Measurements from ENCODE around the gene EIF1B.

The EIF1B gene

DNA sequence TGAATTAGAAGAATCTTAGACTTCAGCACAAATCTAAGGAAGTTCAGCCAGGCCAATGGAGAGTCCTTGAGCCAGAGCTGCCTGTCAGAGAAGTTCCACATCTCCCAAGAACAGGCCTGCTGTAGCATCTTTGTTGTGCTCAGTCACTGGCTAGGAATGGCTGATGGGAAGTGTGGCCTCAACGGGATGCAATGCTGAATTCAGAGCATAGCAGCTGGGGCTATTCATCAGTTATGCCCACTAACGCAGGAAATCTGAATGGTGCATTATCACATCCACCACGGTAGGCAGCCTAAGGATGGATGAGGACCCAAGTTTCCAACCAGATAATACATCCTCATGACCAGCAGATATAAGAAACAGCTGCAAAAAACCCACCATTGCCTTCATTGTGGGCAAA, 3.2 kb upstream of the EIF1B start:
- in situ Hi-C loops (cut with MboI; ENCODE audit: low pct_unique_long_range_greater_than_20kb, low sequenced_read_pairs), result loop anchor here (25.0 kb wide), 1 partner anchor 119 kb away; no protein-coding TSS in a partner anchor

DNA sequence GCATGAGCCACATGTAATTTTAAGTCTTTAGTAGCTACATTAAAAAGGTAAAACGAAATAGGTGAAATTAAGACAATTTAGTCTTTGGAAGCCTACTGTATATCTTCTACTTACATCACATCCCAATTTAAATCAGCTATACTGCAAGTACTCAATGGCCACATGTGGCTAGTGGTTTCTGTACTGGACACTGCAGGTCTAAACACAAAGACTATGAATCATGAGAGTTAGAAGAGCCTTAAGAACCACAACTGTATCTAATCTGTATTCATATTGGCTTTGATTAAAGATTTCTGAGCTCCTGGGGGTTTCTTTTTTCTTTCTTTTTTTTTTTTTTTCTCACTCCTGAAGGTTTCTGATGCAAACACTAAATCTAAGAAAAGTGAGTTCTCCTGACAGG, 2.3 kb upstream of the EIF1B start:
- no peak for DNase-seq
- in situ Hi-C loops (cut with MboI; ENCODE audit: low pct_unique_long_range_greater_than_20kb, low sequenced_read_pairs), result loop anchor here (25.0 kb wide), 1 partner anchor 120 kb away; no protein-coding TSS in a partner anchor

More for the DNA sequence above, 3.2 kb upstream of the EIF1B start:
- no peak for DNase-seq

DNA sequence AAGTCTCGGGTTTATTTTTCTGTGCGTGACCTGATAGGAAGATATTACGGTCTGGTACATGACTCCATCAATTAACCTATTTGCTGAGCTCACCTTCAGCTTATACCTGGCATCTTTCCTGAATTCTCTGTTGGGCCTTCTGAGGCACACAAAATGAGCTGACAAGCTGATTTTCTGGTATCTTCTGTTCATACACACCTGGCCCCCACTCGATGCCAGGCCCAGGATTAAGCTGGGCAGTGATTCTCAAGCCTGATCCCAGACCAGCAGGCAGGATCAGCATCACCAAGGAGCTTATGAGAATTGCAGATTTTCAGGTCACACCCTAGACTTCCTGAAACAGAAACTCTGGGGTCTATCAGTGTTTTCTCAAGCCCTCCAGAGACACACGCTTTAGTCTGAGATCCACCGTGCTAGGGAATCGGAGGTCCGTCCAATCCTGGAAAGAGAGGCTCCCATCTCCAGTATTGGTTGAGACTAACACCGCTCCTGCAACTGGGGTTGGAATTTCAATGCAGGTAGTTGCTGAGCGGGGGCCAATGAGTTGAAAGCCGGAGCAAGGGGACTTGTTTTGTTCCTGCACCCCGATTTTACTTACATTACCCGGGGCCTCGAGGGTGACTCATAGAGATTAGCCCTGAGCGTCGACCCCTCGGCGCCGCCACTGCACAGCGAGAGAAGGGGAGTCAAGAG, 636 bp upstream of the EIF1B start:
- DNase-seq, result no peak
- in situ Hi-C loops (cut with MboI; ENCODE audit: low pct_unique_long_range_greater_than_20kb, low sequenced_read_pairs), result loop anchor here (25.0 kb wide), 1 partner anchor 122 kb away; no protein-coding TSS in a partner anchor

DNA sequence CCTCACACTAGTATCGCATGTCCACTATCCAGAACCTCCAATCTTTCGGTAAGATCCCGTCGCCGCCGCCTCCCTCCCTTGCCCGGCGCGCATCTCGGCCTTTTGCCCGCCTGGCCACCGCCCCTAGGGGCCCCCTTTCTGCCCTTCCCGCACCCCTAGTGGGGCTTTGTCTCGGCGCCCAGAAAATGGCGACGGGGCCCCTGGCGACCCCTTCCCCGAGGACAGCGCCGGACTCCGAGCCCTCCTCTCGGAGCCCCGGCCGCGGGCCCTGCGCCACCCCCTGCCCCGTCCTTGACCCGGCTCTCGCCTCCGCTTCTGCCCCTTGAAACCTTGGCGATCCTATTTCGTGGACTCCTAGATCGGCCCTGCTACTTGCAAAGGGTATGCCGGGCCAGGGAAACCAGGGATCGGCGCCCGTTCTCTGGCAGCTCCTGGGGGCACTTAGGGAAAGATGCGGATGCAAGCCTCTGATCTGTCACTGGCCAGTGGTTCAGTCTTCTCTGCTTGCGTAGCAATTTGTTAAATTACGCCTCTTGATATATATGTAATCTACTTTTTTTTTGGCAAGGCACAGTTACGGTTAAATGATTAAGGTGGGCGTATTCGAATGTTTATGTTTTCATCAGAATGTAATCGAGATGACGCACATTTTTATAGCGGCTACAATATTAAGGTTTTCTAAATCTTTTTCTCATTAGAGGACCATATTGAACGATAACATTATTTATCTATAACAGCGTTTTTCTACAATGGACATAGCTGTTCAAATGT, 603 bp downstream of the EIF1B start:
- DNase-seq, result no peak
- in situ Hi-C loops (cut with MboI; ENCODE audit: low pct_unique_long_range_greater_than_20kb, low sequenced_read_pairs), result loop anchor here (25.0 kb wide), 1 partner anchor 123 kb away; no protein-coding TSS in a partner anchor

DNA sequence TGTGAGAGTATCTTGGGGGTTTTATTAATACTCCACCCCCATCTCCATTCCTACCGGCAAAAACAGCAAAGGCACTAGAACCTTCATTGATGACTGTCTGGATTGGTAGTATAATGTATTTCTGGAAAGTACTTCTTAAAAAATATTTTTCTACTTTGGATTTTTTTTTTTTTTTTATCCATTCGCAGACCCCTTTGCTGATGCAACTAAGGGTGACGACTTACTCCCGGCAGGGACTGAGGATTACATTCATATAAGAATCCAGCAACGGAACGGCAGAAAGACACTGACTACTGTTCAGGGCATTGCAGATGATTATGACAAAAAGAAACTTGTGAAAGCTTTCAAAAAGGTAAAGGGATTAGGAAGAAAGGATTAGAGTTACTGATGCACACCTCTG, 1.2 kb downstream of the EIF1B start:
- in situ Hi-C loops (cut with MboI; ENCODE audit: low pct_unique_long_range_greater_than_20kb, low sequenced_read_pairs), result loop anchor here (25.0 kb wide), 1 partner anchor 123 kb away; no protein-coding TSS in a partner anchor
- DNase-seq, result peak; percentile 10

DNA sequence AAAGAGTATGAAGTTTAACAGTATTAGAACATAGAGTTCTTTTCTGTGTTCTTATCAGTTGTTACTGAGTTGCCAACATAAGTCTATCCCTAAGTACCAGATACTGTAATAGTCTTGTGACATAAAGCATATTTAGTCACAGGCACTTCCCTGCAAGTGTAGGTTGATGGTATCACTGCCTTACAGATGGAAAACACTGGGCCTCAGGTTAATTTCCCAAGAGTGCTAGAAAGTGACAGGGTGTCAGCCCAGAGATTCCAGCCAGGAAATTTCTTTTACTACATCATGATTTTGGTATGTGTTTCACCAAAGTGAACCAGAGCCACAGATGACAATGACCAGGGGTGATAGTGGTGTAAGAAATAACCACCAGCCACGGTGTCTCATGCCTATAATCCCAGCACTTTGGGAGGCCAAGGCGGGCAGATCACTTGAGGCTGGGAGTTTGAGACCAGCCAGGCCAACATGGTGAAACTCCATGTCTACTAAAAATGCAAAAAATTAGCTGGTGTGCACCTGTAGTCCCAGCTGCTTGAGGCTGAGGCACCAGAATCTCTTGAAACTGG, 3.2 kb downstream of the EIF1B start:
- in situ Hi-C loops (cut with MboI; ENCODE audit: low pct_unique_long_range_greater_than_20kb, low sequenced_read_pairs), result loop anchor here (25.0 kb wide), 1 partner anchor 125 kb away; no protein-coding TSS in a partner anchor

DNA sequence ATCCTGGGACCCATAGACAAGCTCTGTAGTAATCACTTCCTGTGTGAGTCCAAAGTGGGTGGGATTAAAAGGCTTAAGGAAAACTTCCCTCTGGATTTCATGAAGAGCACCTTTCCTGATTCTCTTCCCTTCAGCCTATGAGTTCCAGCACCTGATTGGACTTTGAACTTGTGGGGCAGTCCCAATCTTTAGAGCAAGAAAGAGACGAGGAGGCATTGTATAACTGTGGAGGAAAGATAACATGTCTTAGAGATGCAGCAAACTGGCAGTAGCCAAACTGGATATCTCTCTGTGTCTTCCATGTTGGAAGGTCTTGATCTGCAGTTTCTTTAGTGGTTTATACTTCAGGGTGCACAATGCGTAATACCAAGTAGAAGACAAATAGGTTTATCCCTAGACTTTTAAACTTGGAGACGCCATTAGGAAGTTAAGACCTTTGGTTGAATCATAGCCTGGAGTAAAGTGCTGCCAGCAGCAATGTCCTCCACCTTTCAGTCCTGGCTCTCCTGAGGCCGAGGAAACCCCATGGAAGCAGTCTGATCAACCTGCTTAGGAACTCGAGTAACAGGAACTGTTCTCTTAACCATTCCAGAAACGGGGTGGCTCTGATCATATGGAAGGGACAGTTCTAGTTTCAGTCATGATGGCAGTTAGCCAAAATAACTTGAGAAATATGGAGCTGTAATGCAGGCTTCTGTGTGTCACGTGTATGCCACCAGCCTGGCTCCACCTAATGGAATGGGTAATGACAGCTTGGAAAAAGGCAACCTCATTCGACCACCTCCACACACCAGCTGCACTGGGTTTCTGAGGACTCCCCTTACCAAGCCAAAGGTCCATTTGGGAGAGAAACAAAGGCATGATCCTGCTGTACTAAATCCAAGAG, 4.7 kb downstream of the EIF1B start:
- in situ Hi-C loops (cut with MboI; ENCODE audit: low pct_unique_long_range_greater_than_20kb, low sequenced_read_pairs), result loop anchor here (25.0 kb wide), 1 partner anchor 127 kb away; no protein-coding TSS in a partner anchor
- DNase-seq, result no peak

More for the DNA sequence above, 3.2 kb downstream of the EIF1B start:
- DNase-seq, result no peak

DNA sequence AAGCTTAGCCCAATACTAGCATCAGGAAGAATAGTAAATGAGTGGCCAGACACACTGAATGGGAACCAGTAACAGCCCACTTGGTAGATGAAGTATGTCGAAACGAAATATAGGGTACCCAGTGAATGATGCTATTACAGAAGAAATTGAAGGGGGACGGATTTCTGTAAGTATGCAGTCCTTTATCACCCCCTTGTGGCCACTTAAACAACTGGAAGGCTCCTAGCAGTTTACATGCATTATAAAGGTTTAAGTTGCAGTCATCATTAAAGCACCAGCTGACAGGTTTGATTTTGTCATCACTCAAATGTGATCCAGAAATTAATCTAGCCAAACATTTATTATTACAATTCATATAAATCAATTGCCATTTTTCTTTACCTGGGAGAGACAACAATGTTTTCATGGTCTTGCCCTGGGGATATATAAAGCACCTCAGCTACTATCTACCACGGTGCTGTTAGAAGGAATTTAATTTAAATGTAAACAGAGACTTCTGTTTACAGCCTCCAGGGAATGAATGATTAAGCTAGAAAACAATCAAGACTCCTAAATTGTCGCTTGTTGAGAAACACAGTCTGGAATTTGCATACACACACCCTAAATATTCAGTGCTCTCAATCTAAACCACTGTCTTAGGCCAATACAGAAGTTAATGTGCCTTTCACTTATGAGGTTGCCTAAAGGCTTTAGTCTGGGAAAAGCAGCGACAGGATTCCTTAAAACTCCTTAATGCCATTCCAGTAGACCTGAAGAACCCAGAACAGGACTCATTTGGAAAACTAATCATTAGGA, 7.8 kb downstream of the EIF1B start:
- in situ Hi-C loops (cut with MboI; ENCODE audit: low pct_unique_long_range_greater_than_20kb, low sequenced_read_pairs), result loop anchor here (25.0 kb wide), 1 partner anchor 130 kb away; no protein-coding TSS in a partner anchor
- DNase-seq, result peak; percentile 71

DNA sequence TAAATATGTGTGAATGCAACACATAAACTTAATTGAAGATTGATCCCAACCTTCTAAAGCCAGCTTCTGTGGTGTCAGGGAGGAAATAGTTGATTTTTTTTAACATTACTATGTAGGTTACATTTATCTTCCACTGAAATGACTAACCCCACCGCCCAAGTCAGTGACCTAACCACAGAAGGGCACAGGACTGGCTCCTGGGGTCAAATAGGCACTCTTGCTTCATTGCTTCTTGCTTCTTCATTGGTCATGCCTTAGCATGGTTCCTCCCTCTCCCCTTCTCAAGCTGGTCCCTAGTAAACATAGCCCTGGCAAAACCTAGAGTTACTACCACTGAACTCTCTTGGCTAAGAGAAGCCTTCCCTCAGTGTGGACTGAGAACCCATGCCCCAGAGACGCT, 12.3 kb downstream of the EIF1B start:
- no peak for DNase-seq
- in situ Hi-C loops (cut with MboI; ENCODE audit: low pct_unique_long_range_greater_than_20kb, low sequenced_read_pairs), result loop anchor here (25.0 kb wide), 1 partner anchor 135 kb away; no protein-coding TSS in a partner anchor

DNA sequence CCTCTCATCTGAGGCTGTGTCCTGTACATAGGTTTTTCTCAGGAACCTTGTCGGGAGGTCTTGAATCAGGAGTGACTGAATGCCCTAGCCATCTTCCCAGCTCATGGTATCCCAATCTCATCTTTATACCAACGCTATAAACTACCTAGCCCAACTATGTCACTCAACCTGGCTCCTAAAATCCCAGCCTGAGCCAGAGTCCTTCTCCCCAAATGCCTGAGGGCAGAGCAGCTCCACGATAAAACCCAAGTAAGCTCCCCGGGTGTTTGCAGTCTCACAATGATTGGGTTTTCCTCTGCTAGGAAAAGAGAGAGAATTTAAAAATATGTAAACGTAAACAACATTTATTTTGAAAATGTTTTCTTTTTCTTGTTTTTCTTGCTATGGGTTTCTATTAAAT, 14.4 kb downstream of the EIF1B start:
- in situ Hi-C loops (cut with MboI; ENCODE audit: low pct_unique_long_range_greater_than_20kb, low sequenced_read_pairs), result loop anchor here (25.0 kb wide), 1 partner anchor 137 kb away; no protein-coding TSS in a partner anchor
- DNase-seq, result no peak

DNA sequence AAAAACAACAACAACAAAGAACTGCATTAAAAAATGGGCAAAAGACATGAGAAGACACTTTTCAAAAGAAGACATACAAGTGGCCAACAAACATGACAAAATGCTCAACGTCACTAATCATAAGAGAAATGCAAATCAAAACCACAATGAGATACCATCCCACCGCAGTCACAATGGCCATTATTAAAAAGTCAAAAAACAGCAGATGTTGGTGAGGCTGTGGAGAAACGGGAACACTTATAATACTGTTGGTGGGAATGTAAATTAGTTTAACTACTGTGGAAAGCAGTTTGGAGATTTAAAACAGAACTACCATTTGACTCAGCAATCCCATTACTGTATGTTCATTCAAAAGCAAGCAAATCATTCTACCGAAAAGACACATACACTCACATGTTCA, 15.1 kb downstream of the EIF1B start:
- no peak for DNase-seq
- in situ Hi-C loops (cut with MboI; ENCODE audit: low pct_unique_long_range_greater_than_20kb, low sequenced_read_pairs), result loop anchor here (25.0 kb wide), 1 partner anchor 137 kb away; no protein-coding TSS in a partner anchor

DNA sequence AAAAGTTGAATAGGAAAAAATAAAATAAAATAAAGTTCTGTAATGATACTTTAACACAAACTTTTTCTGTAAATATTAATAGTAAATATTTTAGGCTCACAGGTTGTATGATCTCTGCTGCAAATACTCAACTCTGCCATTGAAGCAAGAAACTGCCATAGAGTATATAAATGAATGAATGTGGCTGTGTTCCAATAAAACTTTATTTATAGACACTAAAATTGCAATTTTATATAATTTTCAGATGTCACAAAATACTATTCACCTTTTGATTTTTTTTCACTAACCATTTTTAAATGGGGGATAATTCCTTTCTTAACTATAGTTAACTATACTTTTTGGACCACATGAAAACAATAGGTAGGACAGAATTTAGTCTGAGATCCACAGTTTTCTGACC, 16.0 kb downstream of the EIF1B start:
- in situ Hi-C loops (cut with MboI; ENCODE audit: low pct_unique_long_range_greater_than_20kb, low sequenced_read_pairs), result no loop called here
- DNase-seq, result no peak

DNA sequence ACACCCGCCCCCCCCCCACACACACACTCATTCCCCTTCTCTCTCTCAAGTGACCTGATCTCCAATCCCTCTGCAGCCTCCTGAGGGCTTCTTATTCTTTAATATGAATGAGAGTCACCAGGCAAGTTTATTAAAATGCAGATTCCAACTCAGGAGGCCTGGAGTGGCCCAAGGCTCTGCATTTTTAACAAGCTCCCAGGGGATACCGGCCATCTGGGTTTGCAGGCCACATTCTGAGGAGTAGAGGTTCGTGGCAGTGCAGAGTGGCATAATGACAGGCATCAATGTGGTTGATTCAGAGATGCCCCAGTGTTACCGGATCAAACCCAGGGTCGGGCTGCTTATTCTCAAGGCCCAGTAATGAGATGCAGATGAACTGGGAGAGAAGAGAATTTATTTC, 18.9 kb downstream of the EIF1B start:
- in situ Hi-C loops (cut with MboI; ENCODE audit: low pct_unique_long_range_greater_than_20kb, low sequenced_read_pairs), result no loop called here
- DNase-seq, result no peak

DNA sequence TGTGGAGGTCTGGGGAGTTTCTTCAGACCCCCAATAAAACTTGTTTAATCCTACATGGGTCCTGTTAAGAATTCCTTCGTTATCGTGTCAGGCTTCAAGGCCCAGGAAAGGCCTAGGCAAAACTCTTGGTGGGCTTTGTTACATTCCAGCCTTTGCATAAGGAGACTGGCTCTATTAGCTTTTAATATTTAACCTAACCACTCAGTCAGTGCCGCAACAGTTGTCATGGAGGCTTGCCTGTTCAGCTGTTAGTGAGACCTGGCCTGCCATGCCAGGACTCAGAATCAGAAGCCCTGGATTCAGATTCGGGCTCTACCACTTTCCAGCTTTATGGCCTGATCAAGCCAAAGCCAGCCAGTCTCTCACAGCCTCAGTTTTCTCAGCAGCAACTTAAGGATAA, 19.6 kb downstream of the EIF1B start:
- no peak for DNase-seq
- in situ Hi-C loops (cut with MboI; ENCODE audit: low pct_unique_long_range_greater_than_20kb, low sequenced_read_pairs), result no loop called here

DNA sequence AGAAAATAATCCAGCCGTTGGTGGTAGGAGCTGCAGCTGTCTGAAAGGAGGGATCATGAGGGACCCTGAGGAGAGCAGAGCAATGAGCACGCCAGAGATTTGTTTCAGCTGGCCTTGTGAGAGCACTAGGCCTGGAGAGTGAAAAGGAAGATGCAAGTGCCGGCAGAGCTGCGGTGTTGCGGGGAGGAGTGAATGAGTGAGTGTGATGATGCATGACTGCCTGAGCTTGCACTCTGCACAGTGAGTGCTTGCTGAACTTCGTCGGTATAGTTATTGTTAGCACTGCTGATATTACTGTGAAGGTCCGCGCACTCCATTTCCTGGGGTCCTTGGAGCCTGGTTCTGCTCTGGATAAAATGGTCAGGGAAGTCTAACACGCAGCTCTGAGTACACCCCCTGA, 23.2 kb downstream of the EIF1B start:
- in situ Hi-C loops (cut with MboI; ENCODE audit: low pct_unique_long_range_greater_than_20kb, low sequenced_read_pairs), result no loop called here
- no peak for DNase-seq

DNA sequence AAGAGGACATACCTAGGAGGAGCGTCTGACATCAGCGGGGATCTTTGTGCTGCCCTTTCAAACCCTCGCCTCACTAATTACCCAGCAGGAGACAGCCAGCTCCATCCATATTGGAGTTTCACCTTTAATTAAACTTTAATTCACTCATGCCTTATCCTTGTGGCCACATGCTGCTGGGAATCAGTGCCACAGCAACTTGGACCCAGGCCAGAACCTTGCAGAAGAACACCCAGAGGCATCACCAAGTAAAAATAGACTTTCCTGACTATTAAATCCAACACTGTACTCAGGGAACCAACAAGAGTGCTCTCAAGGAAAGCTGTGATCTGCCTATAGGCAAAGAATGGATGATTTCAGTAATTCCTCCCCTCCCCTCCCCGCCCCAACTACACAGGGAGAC, 23.9 kb downstream of the EIF1B start:
- no peak for DNase-seq
- in situ Hi-C loops (cut with MboI; ENCODE audit: low pct_unique_long_range_greater_than_20kb, low sequenced_read_pairs), result no loop called here

DNA sequence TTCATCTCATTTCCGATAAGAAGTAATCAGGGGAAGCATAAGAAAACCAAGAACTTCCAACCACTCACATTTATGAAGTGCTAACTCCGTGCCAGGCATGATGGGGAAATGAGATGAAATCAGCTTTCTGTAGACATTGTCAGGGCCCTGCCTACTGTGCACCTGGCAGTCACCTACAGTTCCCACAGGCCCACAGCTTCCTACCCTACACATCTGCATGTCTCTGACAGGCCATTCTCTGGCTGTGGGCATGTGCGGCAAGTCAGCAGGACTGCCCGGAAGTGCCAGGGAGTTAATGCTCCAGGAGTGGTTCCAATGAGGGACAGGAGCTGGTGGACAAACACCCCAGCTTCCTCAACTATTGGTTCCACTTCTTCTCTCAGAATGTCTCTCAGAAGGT, 24.3 kb downstream of the EIF1B start:
- in situ Hi-C loops (cut with MboI; ENCODE audit: low pct_unique_long_range_greater_than_20kb, low sequenced_read_pairs), result no loop called here
- DNase-seq, result no peak

DNA sequence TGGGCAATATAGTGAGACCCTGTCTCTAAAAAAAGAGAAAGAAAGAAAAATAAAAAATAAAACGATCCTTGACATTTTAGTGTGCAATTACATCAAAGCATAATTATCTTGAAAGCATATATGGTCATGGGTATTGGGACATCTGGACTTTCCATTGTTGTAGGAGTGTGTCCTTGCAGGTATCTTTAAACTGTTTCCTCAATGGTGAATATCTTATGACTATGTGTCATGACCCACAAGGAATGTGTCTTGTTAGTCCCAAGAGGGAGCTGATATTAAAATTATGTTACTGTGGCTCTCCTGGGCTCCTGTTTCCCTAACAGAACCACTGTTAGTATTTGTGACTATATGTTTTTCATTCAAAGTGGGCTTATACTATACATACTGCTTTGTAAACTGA, 26.6 kb downstream of the EIF1B start:
- DNase-seq, result no peak
- in situ Hi-C loops (cut with MboI; ENCODE audit: low pct_unique_long_range_greater_than_20kb, low sequenced_read_pairs), result no loop called here
